Erythroblast (primary cell): ENCODE data around the gene BACE2.

Experiments
- GATA1 ChIP-seq: IDR thresholded peaks from 2 replicates; pipeline ENCODE4 v1.6.1; 2011; ENCODE audit warnings: low read depth, mild to moderate bottlenecking, control low read depth, low read length, moderate library complexity
- POLR2A ChIP-seq: IDR thresholded peaks from 2 replicates; pipeline ENCODE4 v1.6.1; 2011; ENCODE audit warnings: mild to moderate bottlenecking, low read length

DNA sequence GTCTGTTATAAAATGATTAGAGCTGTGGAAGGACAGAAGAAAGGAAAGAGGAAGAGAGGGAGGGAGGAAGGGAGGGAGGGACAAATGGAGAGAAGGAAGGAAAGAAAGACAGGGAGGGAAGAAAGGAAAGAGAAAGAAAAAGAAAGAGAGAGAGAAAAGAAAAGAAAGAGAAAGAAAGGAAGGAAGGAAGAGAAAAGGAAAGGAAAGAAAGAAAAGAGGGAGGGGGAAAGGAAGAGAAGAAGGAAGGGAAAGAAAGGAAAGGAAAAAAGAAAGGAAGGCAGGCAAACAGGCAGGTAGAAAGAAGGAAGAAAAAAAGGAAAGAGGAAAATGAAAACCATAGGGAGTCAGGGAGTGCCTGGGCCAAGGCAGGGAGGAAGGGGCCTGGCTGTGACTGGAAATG is 14.5 kb upstream of the BACE2 start:
- no peak for TF ChIP-seq POLR2A
- TF ChIP-seq GATA1: no peak
